Astrocyte (in vitro differentiated cells and primary cell): ENCODE measurements around the gene LGR4. TPM values are rescaled to one million over a fixed set of nuclear protein-coding genes. Genes with fewer than 3 reads are reported as not detected.

Experiments
- DNase-seq: peaks from one replicate; pipeline ENCODE4 v3.0.0-alpha.2; 2010; ENCODE audit warnings: low read depth
- FAIRE-seq: peaks from 2 replicates; lab custom pipeline; 2011; peaks lifted over from hg19 to GRCh38; lab: Jason Lieb, UNC
- H2AFZ ChIP-seq: 2 replicates; pipeline ENCODE4 v1.6.0; 2012; ENCODE audit warnings: low read depth, low read length, inconsistent platforms
- H3K27ac ChIP-seq: 2 replicates; pipeline ENCODE4 v1.5.1; 2011; ENCODE audit warnings: low read depth, low read length, inconsistent platforms
- H3K27me3 ChIP-seq: 2 replicates; pipeline ENCODE4 v1.6.0; 2011; ENCODE audit warnings: low read length, inconsistent platforms; ENCODE audit not compliant: insufficient read depth
- H3K36me3 ChIP-seq: 2 replicates; pipeline ENCODE4 v1.5.1; 2011; ENCODE audit warnings: low read length, inconsistent platforms; ENCODE audit not compliant: insufficient read depth
- H3K4me1 ChIP-seq: 2 replicates; pipeline ENCODE4 v1.5.1; 2011; ENCODE audit warnings: low read length, inconsistent platforms; ENCODE audit not compliant: insufficient read depth
- H3K4me2 ChIP-seq: 2 replicates; pipeline ENCODE4 v1.6.0; 2012; ENCODE audit warnings: low read length, inconsistent platforms
- H3K4me3 ChIP-seq: 2 replicates; pipeline ENCODE4 v1.5.1; 2011; ENCODE audit warnings: low read depth, mild to moderate bottlenecking, low read length, inconsistent platforms; ENCODE audit not compliant: insufficient read depth
- H3K79me2 ChIP-seq: 2 replicates; pipeline ENCODE4 v1.6.0; 2012; ENCODE audit warnings: mild to moderate bottlenecking, low read length, inconsistent platforms; ENCODE audit not compliant: insufficient read depth
- H3K9ac ChIP-seq: 2 replicates; pipeline ENCODE4 v1.6.0; 2012; ENCODE audit warnings: mild to moderate bottlenecking, low read length, inconsistent platforms
- H3K9me3 ChIP-seq: 2 replicates; pipeline ENCODE4 v1.5.1; 2012; ENCODE audit warnings: low read depth, mild to moderate bottlenecking, low read length, inconsistent platforms; ENCODE audit not compliant: insufficient read depth
- H4K20me1 ChIP-seq: 2 replicates; pipeline ENCODE4 v1.6.0; 2012; ENCODE audit warnings: low read length, inconsistent platforms; ENCODE audit not compliant: insufficient read depth
- H3K27ac Mint-ChIP-seq: one replicate; pipeline ENCODE4 v1.8.0; 2021; ENCODE audit warnings: mild to moderate bottlenecking, mixed read lengths; ENCODE audit not compliant: unreplicated experiment
- H3K27me3 Mint-ChIP-seq: one replicate; pipeline ENCODE4 v1.8.0; 2021; ENCODE audit warnings: low read depth, mixed read lengths; ENCODE audit not compliant: unreplicated experiment
- H3K36me3 Mint-ChIP-seq: one replicate; pipeline ENCODE4 v1.8.0; 2021; ENCODE audit warnings: low read depth, mixed read lengths; ENCODE audit not compliant: unreplicated experiment
- H3K4me1 Mint-ChIP-seq: one replicate; pipeline ENCODE4 v1.8.0; 2021; ENCODE audit warnings: low read depth, mixed read lengths; ENCODE audit not compliant: unreplicated experiment
- H3K4me3 Mint-ChIP-seq: one replicate; pipeline ENCODE4 v1.8.0; 2021; ENCODE audit warnings: mild to moderate bottlenecking, moderate library complexity, mixed read lengths; ENCODE audit not compliant: unreplicated experiment
- H3K9me3 Mint-ChIP-seq: one replicate; pipeline ENCODE4 v1.8.0; 2021; ENCODE audit warnings: mild to moderate bottlenecking, mixed read lengths; ENCODE audit not compliant: unreplicated experiment
- CTCF ChIP-seq: IDR thresholded peaks from 2 replicates; pipeline ENCODE4 v1.5.1; 2011; ENCODE audit warnings: low read depth, mild to moderate bottlenecking, inconsistent platforms, low read length, moderate library complexity; ENCODE audit not compliant: insufficient read depth
- EZH2 ChIP-seq: IDR thresholded peaks from 2 replicates; pipeline ENCODE4 v1.6.1; 2012; ENCODE audit warnings: mild to moderate bottlenecking, low read length, inconsistent platforms; ENCODE audit not compliant: insufficient read depth
- total RNA-seq: library from RNA; stranded (reverse); gene quantifications from 2 replicates; pipeline ENCODE4 v1.2.1, GENCODE V29; 2021

LGR4 gene
- total RNA-seq, 1 donor from 2014 or later = 50.0 TPM

- H3K9me3 ChIP-seq = no peaks in the 10 kb centered on the region
- no peak overlapping the region for H3K9ac ChIP-seq
- peaks cover 65% of the 10 kb centered on the region for H3K4me1 Mint-ChIP-seq
- FAIRE-seq = no peak
- peak; percentile 69 for DNase-seq
- TF ChIP-seq EZH2 = no peak
- TF ChIP-seq CTCF = no peak
- peak overlapping the region; percentile 21 for H3K4me3 Mint-ChIP-seq
- H3K79me2 ChIP-seq = peaks cover 14% of the 10 kb centered on the region
- H3K36me3 ChIP-seq = no peaks in the 10 kb centered on the region
- H3K27me3 ChIP-seq = no peaks in the 10 kb centered on the region
- H3K4me2 ChIP-seq = peak overlapping the region; percentile 1
- H3K27ac Mint-ChIP-seq = peak overlapping the region; percentile 63
- no peak overlapping the region for H3K27ac ChIP-seq
- H3K36me3 Mint-ChIP-seq = peaks cover 2% of the 10 kb centered on the region
- H3K9me3 Mint-ChIP-seq = no peaks in the 10 kb centered on the region
- no peak overlapping the region for H3K4me3 ChIP-seq
- no peaks in the 10 kb centered on the region for H3K27me3 Mint-ChIP-seq
- H2AFZ ChIP-seq = no peak overlapping the region
- H3K4me1 ChIP-seq = peaks cover 40% of the 10 kb centered on the region
- peaks cover 13% of the 10 kb centered on the region for H4K20me1 ChIP-seq
Measured at GRCh38 chr11:27395556-27396258, 76.9 kb downstream of the LGR4 start.

- peak overlapping the region; percentile 63 for H3K27ac Mint-ChIP-seq
- Histone ChIP-seq H3K36me3 (no peaks in the 10 kb centered on the region), H3K27ac (no peak overlapping the region), H3K79me2 (peaks cover 14% of the 10 kb centered on the region), H2AFZ (no peak overlapping the region), H4K20me1 (peaks cover 13% of the 10 kb centered on the region), H3K4me1 (peaks cover 48% of the 10 kb centered on the region), H3K27me3 (no peaks in the 10 kb centered on the region), H3K9me3 (no peaks in the 10 kb centered on the region), H3K4me3 (no peak overlapping the region), H3K4me2 (no peak overlapping the region), H3K9ac (no peak overlapping the region)
- no peaks in the 10 kb centered on the region for H3K27me3 Mint-ChIP-seq
- DNase-seq (no peak), FAIRE-seq (no peak)
- TF ChIP-seq CTCF (no peak), EZH2 (no peak)
- peaks cover 73% of the 10 kb centered on the region for H3K4me1 Mint-ChIP-seq
- no peaks in the 10 kb centered on the region for H3K9me3 Mint-ChIP-seq
- H3K4me3 Mint-ChIP-seq = no peak overlapping the region
- H3K36me3 Mint-ChIP-seq = peaks cover 2% of the 10 kb centered on the region
Measured at GRCh38 chr11:27394781-27395228, 77.8 kb downstream of the LGR4 start.
